HepG2 (cell line): Measurements from ENCODE around the gene NODAL. TPM values are rescaled to one million over a fixed set of nuclear protein-coding genes. Genes with fewer than 3 reads are reported as not detected.
A peak's percentile ranks its signal among the peaks of the same experiment; 100 is the strongest.

Experiments
- ADNP ChIP-seq: sonication (generic); formaldehyde crosslinking; IDR thresholded peaks from 2 replicates; pipeline ENCODE4 v1.4.0; 2020; ENCODE audit warnings: missing genetic modification reagents
- AKAP8 ChIP-seq: sonication (generic); formaldehyde crosslinking; IDR thresholded peaks from 2 replicates; pipeline ENCODE4 v1.5.1; 2020; ENCODE audit warnings: mild to moderate bottlenecking, missing genetic modification reagents
- GPN1 ChIP-seq: sonication (generic); formaldehyde crosslinking; IDR thresholded peaks from 2 replicates; pipeline ENCODE4 v1.5.1; 2020; ENCODE audit warnings: missing genetic modification reagents, borderline replicate concordance
- GRHL1 ChIP-seq: sonication (generic); formaldehyde crosslinking; conservative IDR thresholded peaks from 2 replicates; pipeline ENCODE4 v1.8.0; 2022; ENCODE audit warnings: missing genetic modification reagents
- ISX ChIP-seq: sonication (generic); formaldehyde crosslinking; conservative IDR thresholded peaks from 2 replicates; pipeline ENCODE4 v1.5.0; 2020; ENCODE audit warnings: missing genetic modification reagents
- LCORL ChIP-seq, 2 experiments: fragments of 450-650 bp in 1 of 2; sonication (generic) in 1 of 2; formaldehyde crosslinking in 1 of 2; IDR thresholded peaks; 2 replicates each; pipeline versions ENCODE4 v1.5.0 to v1.6.1; 2017 to 2020; ENCODE audit warnings: antibody characterized with exemption in 1 of 2, missing genetic modification reagents in 1 of 2
- MAFK ChIP-seq, 2 experiments: IDR thresholded peaks in 1 of 2; conservative IDR thresholded peaks in 1 of 2; 2 replicates each; pipeline ENCODE4 v1.6.1; 2011; ENCODE audit warnings: improper control_type of control experiment in 2 of 2, low read length in 2 of 2
- NR1H2 ChIP-seq: sonication (generic); formaldehyde crosslinking; IDR thresholded peaks from 2 replicates; pipeline ENCODE4 v1.8.1; 2022; ENCODE audit warnings: low read depth, missing genetic modification reagents, borderline replicate concordance
- RELA ChIP-seq: sonication (generic); formaldehyde crosslinking; IDR thresholded peaks from 2 replicates; pipeline ENCODE4 v1.4.0; 2020; ENCODE audit warnings: missing genetic modification reagents
- RERE ChIP-seq: IDR thresholded peaks from 2 replicates; pipeline ENCODE4 v1.6.1; 2016; ENCODE audit warnings: low read depth, missing genetic modification reagents, missing compliant biosample characterization
- SP140L ChIP-seq: sonication (generic); formaldehyde crosslinking; IDR thresholded peaks from 2 replicates; pipeline ENCODE4 v1.4.0; 2020; ENCODE audit warnings: missing genetic modification reagents, borderline replicate concordance
- SRSF9 ChIP-seq: fragments of 200-400 bp; formaldehyde crosslinking; IDR thresholded peaks from 2 replicates; pipeline ENCODE4 v1.6.1; 2018; ENCODE audit warnings: borderline replicate concordance, mild to moderate bottlenecking, low read depth, low read length; ENCODE audit not compliant: insufficient read depth, poor library complexity, severe bottlenecking
- SYNCRIP ChIP-seq: fragments of 200-400 bp; formaldehyde crosslinking; IDR thresholded peaks from 2 replicates; pipeline ENCODE4 v1.6.1; 2018; ENCODE audit warnings: mild to moderate bottlenecking, low read depth, low read length; ENCODE audit not compliant: insufficient read depth
- TAF1 ChIP-seq: sonication (generic); formaldehyde crosslinking; IDR thresholded peaks from 2 replicates; pipeline ENCODE4 v1.4.0; 2020; ENCODE audit warnings: missing genetic modification reagents
- U2AF2 ChIP-seq: fragments of 200-400 bp; formaldehyde crosslinking; IDR thresholded peaks from 2 replicates; pipeline ENCODE4 v1.6.1; 2017; ENCODE audit warnings: low read depth, mild to moderate bottlenecking, low read length
- ZBTB20 ChIP-seq: sonication (generic); formaldehyde crosslinking; IDR thresholded peaks from 2 replicates; pipeline ENCODE4 v1.8.1; 2023; ENCODE audit warnings: missing genetic modification reagents, low read depth, mild to moderate bottlenecking, borderline replicate concordance
- ZBTB8A ChIP-seq: sonication (generic); formaldehyde crosslinking; IDR thresholded peaks from 2 replicates; pipeline ENCODE4 v1.4.0; 2020; ENCODE audit warnings: mild to moderate bottlenecking, low read depth, missing genetic modification reagents, borderline replicate concordance
- ZFP82 ChIP-seq: sonication (generic); formaldehyde crosslinking; IDR thresholded peaks from 2 replicates; pipeline ENCODE4 v1.5.1; 2020; ENCODE audit warnings: mild to moderate bottlenecking, missing genetic modification reagents, borderline replicate concordance
- ZNF335 ChIP-seq: sonication (generic); formaldehyde crosslinking; IDR thresholded peaks from 2 replicates; pipeline ENCODE4 v1.4.0; 2020; ENCODE audit warnings: missing genetic modification reagents
- ZNF770 ChIP-seq: sonication (generic); formaldehyde crosslinking; IDR thresholded peaks from 2 replicates; pipeline ENCODE4 v1.5.0; 2020; ENCODE audit warnings: mild to moderate bottlenecking, missing genetic modification reagents
- polyA plus RNA-seq, 8 experiments: library from polyadenylated mRNA; depleted of rRNA in 3 of 8; stranded (reverse) in 7 of 8; unstranded in 1 of 8; fragments of >200 nt; fragmentation: Illumina TruSeq in 4 of 8; extraction: Trizol in 4 of 8; gene quantifications; 2 replicates each; pipeline versions ENCODE4 v1.2.1 to v1.2.3, GENCODE V29; 2011 to 2016; ENCODE audit warnings: low read depth in 4 of 8, missing spikeins in 1 of 8, mixed read lengths in 1 of 8; ENCODE audit not compliant: insufficient read depth in 1 of 8
- total RNA-seq, 5 experiments: library from RNA; depleted of rRNA; stranded (reverse); fragments of >200 nt; fragmentation: Illumina TruSeq; extraction: Trizol; gene quantifications; 2 replicates each; pipeline ENCODE4 v1.2.3, GENCODE V29; 2016; ENCODE audit warnings: low read depth in 1 of 5

The NODAL gene
- total and polyA plus RNA-seq, 2 of the 13 experiments (the other 11 are each of a cell fraction or from before 2014, with no cell fraction given): not detected

GRCh38 chr10:70404036-70404786 lies 37.3 kb downstream of the NODAL start, which contains the start of gene EIF4EBP2 (continued):
- TF ChIP-seq GRHL1 (CRISPR knock-in tag) (no peak), SRSF9 (no peak), AKAP8 (0 out of 2 replicates have a peak, but pooled peaks have one; percentile 48), SYNCRIP (no peak), ZNF770 (CRISPR knock-in tag) (no peak), RERE (CRISPR knock-in tag) (0 out of 2 replicates have a peak, but pooled peaks have one; percentile 36), ADNP (no peak), NR1H2 (CRISPR knock-in tag) (no peak), ZBTB8A (CRISPR knock-in tag) (no peak), ISX (CRISPR knock-in tag) (no peak), ZBTB20 (CRISPR knock-in tag) (no peak), MAFK (conservative IDR thresholded peaks at IDR 0.05 in 1 of 2, IDR thresholded peaks at IDR 0.05 in 1 of 2; ENCODE audit: low read length in 2 of 2) (no peak), U2AF2 (no peak), LCORL (IDR thresholded peaks at IDR 0.05) (no peak), LCORL (CRISPR knock-in tag; IDR thresholded peaks at IDR 0.05) (no peak), SP140L (CRISPR knock-in tag) (no peak), ZFP82 (CRISPR knock-in tag) (no peak), ZNF335 (CRISPR knock-in tag) (no peak), RELA (no peak), GPN1 (no peak), TAF1 (CRISPR knock-in tag) (peak; percentile 92)
